Measurements from ENCODE around the gene CCDC124. TPM values are rescaled to one million over a fixed set of nuclear protein-coding genes. Genes with fewer than 3 reads are reported as not detected.

The CCDC124 gene
- total and polyA plus RNA-seq, 4 donors: 15.8 to 59.3 (median 32.1) TPM

DNA sequence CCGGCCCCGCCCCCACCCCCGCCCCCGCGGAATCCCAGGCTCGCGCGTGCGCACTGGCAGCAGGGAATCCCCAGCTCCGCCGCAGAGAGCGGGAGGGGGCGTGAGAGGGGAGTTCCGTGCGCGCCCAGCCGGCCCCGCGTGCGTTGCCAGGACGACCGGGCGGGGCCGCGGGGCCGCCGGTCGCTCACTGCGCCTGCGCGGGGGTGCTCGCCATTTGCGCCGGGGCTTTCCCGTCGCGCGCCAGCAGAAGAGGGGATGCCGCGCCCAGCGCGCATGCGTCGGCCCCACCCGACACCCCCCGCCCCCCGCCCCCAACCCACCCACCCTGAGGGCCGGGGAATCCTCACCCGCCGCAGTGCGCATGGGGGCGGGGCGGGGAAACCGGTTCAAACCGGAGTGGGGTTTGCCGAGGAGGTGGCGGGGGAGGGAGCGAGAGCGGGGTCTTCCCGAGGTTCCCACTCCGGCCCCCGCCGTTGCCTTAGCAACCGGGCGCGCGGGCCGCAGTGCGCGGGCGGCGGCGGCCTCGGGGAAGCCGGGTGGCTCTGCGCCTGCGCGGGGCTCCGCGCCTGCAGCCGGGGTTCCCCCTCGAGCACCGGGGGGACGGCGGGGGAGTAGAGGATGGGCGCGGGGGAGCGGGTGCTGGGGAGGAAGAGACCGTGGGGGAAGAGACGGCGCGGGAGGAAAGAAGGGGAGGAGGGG lies 15.1 kb downstream of the CCDC124 start:
- Histone ChIP-seq H3K9me3 (ENCODE audit: control insufficient read depth in 4 of 4, low read length in 3 of 4) (no peaks in the 10 kb centered on the region), H3K9ac (ENCODE audit: low read depth in 1 of 2, low read length in 2 of 2) (no peak overlapping the region), H3K4me1 (ENCODE audit: control insufficient read depth in 4 of 4, insufficient read depth in 4 of 4, low read length in 3 of 4) (peaks cover 6 to 40% (median 14%) of the 10 kb centered on the region in 4 donors), H3K27ac (ENCODE audit: low read depth in 1 of 2, low read length in 2 of 2) (no peak overlapping the region), H3K27me3 (ENCODE audit: control insufficient read depth in 4 of 4, insufficient read depth in 4 of 4, low read length in 3 of 4) (peaks cover 0 to 16% (median 5%) of the 10 kb centered on the region in 4 donors), H3K4me3 (ENCODE audit: low read depth in 1 of 3, low read length in 3 of 3) (peak overlapping the region in 2 of 3 donors; percentile 42 to 83), H3K36me3 (ENCODE audit: control insufficient read depth in 4 of 4, insufficient read depth in 3 of 4, low read depth in 1 of 4, low read length in 3 of 4) (peaks cover 0 to 3% (median 0%) of the 10 kb centered on the region in 4 donors)
- peak; percentile 89 for DNase-seq (ENCODE audit: low spot score)
- no peak for TF ChIP-seq GABPA (IDR thresholded peaks at IDR 0.05 in 1 of 2, conservative IDR thresholded peaks at IDR 0.05 in 1 of 2)
- TF ChIP-seq, protein P1, sequence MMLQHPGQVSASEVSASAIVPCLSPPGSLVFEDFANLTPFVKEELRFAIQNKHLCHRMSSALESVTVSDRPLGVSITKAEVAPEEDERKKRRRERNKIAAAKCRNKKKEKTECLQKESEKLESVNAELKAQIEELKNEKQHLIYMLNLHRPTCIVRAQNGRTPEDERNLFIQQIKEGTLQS (IDR thresholded peaks at IDR 0.05): no peak
- TF ChIP-seq, protein P2, sequence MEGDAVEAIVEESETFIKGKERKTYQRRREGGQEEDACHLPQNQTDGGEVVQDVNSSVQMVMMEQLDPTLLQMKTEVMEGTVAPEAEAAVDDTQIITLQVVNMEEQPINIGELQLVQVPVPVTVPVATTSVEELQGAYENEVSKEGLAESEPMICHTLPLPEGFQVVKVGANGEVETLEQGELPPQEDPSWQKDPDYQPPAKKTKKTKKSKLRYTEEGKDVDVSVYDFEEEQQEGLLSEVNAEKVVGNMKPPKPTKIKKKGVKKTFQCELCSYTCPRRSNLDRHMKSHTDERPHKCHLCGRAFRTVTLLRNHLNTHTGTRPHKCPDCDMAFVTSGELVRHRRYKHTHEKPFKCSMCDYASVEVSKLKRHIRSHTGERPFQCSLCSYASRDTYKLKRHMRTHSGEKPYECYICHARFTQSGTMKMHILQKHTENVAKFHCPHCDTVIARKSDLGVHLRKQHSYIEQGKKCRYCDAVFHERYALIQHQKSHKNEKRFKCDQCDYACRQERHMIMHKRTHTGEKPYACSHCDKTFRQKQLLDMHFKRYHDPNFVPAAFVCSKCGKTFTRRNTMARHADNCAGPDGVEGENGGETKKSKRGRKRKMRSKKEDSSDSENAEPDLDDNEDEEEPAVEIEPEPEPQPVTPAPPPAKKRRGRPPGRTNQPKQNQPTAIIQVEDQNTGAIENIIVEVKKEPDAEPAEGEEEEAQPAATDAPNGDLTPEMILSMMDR (IDR thresholded peaks at IDR 0.05; ENCODE audit: low read depth, low read length, missing input control): no peak
- peak; percentile 47 to 81 for TF ChIP-seq EGR1 (IDR thresholded peaks at IDR 0.05; ENCODE audit: low read depth in 2 of 2)
- TF ChIP-seq YY1 (IDR thresholded peaks at IDR 0.05): no peak
- WGBS: under 1% methylated on average over 92 of the region's 92 CpGs

DNA sequence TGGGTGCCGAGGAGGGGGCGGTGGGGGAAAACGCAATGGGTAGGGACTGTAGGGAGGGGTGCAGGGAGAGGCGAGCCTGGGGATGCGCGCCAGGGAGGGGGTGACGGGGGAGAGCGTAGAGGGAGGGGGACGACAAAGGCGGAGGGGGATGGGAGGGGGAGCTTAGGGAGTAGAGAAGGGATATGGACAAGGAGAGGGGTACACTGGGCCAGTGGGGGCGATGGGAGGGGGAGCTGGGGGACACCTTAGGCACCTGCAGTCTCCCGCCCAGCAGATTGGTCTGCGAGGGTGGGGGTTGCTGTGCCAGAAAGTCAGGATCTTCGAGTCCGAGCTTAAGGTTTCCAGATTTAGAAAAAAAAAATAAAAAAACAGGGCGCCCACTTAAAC lies 15.7 kb downstream of the CCDC124 start:
- Histone ChIP-seq H3K4me1 (ENCODE audit: control insufficient read depth in 4 of 4, insufficient read depth in 4 of 4, low read length in 3 of 4) (peaks cover 6 to 40% (median 14%) of the 10 kb centered on the region in 4 donors), H3K9me3 (ENCODE audit: control insufficient read depth in 4 of 4, low read length in 3 of 4) (no peaks in the 10 kb centered on the region), H3K9ac (ENCODE audit: low read depth in 1 of 2, low read length in 2 of 2) (no peak overlapping the region), H3K4me3 (ENCODE audit: low read depth in 1 of 3, low read length in 3 of 3) (peak overlapping the region in 1 of 3 donors; percentile 83), H3K36me3 (ENCODE audit: control insufficient read depth in 4 of 4, insufficient read depth in 3 of 4, low read depth in 1 of 4, low read length in 3 of 4) (peaks cover 0 to 2% (median 0%) of the 10 kb centered on the region in 4 donors), H3K27ac (ENCODE audit: low read depth in 1 of 2, low read length in 2 of 2) (no peak overlapping the region), H3K27me3 (ENCODE audit: control insufficient read depth in 4 of 4, insufficient read depth in 4 of 4, low read length in 3 of 4) (peaks cover 0 to 16% (median 5%) of the 10 kb centered on the region in 4 donors)
- DNase-seq (ENCODE audit: low spot score): no peak
- TF ChIP-seq FOXA1 (IDR thresholded peaks at IDR 0.05): no peak
- TF ChIP-seq FOXA2 (IDR thresholded peaks at IDR 0.05): no peak
- no peak for TF ChIP-seq HNF4A (conservative IDR thresholded peaks at IDR 0.05)
- TF ChIP-seq HNF4G (IDR thresholded peaks at IDR 0.05): no peak
- no peak for TF ChIP-seq JUND (IDR thresholded peaks at IDR 0.05)
- no peak for TF ChIP-seq RAD21 (IDR thresholded peaks at IDR 0.05)
- TF ChIP-seq, protein P3, sequence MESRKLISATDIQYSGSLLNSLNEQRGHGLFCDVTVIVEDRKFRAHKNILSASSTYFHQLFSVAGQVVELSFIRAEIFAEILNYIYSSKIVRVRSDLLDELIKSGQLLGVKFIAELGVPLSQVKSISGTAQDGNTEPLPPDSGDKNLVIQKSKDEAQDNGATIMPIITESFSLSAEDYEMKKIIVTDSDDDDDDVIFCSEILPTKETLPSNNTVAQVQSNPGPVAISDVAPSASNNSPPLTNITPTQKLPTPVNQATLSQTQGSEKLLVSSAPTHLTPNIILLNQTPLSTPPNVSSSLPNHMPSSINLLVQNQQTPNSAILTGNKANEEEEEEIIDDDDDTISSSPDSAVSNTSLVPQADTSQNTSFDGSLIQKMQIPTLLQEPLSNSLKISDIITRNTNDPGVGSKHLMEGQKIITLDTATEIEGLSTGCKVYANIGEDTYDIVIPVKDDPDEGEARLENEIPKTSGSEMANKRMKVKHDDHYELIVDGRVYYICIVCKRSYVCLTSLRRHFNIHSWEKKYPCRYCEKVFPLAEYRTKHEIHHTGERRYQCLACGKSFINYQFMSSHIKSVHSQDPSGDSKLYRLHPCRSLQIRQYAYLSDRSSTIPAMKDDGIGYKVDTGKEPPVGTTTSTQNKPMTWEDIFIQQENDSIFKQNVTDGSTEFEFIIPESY (IDR thresholded peaks at IDR 0.05): no peak
- TF ChIP-seq, protein P2 (IDR thresholded peaks at IDR 0.05; ENCODE audit: low read depth, low read length, missing input control): no peak
- TF ChIP-seq, protein P4, sequence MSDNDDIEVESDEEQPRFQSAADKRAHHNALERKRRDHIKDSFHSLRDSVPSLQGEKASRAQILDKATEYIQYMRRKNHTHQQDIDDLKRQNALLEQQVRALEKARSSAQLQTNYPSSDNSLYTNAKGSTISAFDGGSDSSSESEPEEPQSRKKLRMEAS (IDR thresholded peaks at IDR 0.05): no peak
- TF ChIP-seq, protein P1 (IDR thresholded peaks at IDR 0.05): no peak
- no peak for TF ChIP-seq GABPA (IDR thresholded peaks at IDR 0.05 in 1 of 2, conservative IDR thresholded peaks at IDR 0.05 in 1 of 2)
- TF ChIP-seq YY1 (IDR thresholded peaks at IDR 0.05): no peak
- no peak for TF ChIP-seq TAF1 (conservative IDR thresholded peaks at IDR 0.05)
- TF ChIP-seq, protein P5, sequence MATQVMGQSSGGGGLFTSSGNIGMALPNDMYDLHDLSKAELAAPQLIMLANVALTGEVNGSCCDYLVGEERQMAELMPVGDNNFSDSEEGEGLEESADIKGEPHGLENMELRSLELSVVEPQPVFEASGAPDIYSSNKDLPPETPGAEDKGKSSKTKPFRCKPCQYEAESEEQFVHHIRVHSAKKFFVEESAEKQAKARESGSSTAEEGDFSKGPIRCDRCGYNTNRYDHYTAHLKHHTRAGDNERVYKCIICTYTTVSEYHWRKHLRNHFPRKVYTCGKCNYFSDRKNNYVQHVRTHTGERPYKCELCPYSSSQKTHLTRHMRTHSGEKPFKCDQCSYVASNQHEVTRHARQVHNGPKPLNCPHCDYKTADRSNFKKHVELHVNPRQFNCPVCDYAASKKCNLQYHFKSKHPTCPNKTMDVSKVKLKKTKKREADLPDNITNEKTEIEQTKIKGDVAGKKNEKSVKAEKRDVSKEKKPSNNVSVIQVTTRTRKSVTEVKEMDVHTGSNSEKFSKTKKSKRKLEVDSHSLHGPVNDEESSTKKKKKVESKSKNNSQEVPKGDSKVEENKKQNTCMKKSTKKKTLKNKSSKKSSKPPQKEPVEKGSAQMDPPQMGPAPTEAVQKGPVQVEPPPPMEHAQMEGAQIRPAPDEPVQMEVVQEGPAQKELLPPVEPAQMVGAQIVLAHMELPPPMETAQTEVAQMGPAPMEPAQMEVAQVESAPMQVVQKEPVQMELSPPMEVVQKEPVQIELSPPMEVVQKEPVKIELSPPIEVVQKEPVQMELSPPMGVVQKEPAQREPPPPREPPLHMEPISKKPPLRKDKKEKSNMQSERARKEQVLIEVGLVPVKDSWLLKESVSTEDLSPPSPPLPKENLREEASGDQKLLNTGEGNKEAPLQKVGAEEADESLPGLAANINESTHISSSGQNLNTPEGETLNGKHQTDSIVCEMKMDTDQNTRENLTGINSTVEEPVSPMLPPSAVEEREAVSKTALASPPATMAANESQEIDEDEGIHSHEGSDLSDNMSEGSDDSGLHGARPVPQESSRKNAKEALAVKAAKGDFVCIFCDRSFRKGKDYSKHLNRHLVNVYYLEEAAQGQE (IDR thresholded peaks at IDR 0.05): no peak
- TF ChIP-seq NR2F2 (IDR thresholded peaks at IDR 0.05): no peak
- TF ChIP-seq RXRA (IDR thresholded peaks at IDR 0.05): no peak
- WGBS: 5% methylated on average over 16 of the region's 16 CpGs

Measured in liver (tissue), 9 donors.